Measurements from ENCODE around the gene PSIP1.
"Not testable (repeated sequence)": the region's sequence is repeated elsewhere in the genome, so short reads cannot be mapped to it uniquely, and the experiment has no call there.

The PSIP1 gene

GRCh38 chr9:15501179-15501578 is 9.6 kb downstream of the PSIP1 start:
- DNase-seq, result no peak

- DNase-seq, result peak; percentile 4
Observed at GRCh38 chr9:15499139-15499538, 11.6 kb downstream of the PSIP1 start.

- DNase-seq, result peak; percentile 17
Observed at GRCh38 chr9:15498246-15498995, 12.3 kb downstream of the PSIP1 start.

- no peak for DNase-seq
Observed at GRCh38 chr9:15492485-15493150, 18.2 kb downstream of the PSIP1 start.

GRCh38 chr9:15491950-15492349 is 18.8 kb downstream of the PSIP1 start:
- DNase-seq, result no peak

GRCh38 chr9:15485836-15486666 is 24.7 kb downstream of the PSIP1 start:
- peak; percentile 29 for DNase-seq

- DNase-seq, result no peak
Observed at GRCh38 chr9:15484802-15485201, 26.0 kb downstream of the PSIP1 start.

DNA sequence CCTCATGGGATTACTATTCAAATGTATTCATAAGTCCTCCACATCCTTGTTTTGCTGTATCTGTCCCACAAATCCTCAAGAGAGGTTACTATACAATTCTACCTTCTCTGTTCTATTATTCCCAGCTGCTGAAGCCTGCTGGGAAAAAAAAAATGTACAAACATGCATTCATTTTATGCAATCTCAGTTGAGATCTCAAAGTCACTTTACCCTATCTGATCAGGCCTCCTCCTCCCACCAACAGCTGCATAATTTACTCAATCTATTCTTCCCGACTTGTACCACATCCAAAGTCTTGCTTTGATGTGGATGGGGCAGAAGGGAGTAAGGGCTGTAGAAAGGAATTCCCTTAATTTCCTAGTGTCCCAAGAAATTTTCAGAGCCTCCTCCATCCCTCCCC is 28.6 kb downstream of the PSIP1 start:
- no peak for DNase-seq

GRCh38 chr9:15480028-15480427 is 30.7 kb downstream of the PSIP1 start:
- no peak for DNase-seq

DNA sequence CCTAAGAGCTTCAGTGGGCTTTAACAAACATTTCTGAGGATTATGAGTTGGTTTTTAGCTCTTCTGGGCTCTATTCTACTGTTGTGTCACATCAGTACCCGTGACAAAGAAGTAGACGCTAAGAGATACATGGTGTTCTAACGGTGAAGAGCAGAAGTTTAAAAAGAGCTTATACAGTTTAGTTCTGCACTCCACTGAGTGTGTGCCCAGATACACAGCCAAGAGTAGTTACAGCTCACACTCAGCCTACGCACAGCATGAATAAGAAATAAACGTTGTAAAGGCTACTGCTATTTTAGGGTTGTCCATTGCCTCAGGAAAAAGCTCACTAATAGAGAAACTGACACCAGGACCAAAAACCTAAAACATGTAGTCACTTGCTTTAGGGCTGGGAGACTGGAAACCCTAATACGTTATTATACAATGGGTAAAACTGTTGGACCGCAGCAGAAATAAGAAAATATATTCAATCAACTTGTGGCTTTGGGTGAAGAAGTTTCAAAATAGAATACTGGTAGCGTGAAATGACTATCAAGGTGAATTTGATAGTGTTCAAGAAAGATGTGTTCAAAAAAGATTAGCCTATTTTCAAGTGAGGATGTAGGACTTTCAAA is 34.7 kb downstream of the PSIP1 start:
- no peak for DNase-seq

DNA sequence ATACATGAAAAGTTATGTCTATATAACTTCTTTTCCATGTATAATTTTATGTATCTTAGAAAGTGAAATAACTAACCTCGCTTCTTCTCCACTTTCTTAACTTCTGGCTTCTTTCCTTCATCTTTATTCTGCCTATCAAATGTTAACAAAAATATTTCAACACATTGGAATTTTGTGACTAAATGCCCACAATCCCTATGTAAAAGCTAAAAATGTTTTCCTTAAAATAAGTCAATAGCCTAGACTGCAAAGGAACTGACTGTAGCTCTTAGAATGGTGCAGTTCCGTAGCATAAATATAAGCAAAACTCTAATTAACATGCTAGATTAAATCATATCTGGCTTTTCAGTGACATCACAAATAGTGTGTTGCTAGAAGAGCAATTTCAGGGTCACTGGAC is 40.9 kb downstream of the PSIP1 start:
- peak; percentile 3 for DNase-seq

DNA sequence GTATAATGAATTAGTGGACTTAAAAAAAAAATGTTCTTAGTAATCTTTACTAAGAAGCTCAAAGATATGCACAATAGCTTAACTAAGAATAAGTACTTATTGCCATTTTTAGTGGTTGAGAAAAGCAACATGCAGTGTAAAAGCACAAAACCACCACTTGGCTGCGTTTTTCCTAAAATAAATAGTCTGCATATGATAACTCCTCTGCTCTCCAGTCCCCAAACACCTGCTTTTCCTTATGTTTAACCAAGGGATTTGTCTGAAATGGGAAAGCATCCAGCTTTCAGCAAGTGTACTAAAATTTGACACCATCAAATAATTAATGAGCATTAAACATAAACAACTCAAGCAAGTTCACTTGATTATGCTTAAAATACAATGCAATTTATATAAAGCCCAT is 41.4 kb downstream of the PSIP1 start:
- DNase-seq, result no peak

GRCh38 chr9:15468145-15468544 is 42.6 kb downstream of the PSIP1 start:
- DNase-seq, result no peak

DNA sequence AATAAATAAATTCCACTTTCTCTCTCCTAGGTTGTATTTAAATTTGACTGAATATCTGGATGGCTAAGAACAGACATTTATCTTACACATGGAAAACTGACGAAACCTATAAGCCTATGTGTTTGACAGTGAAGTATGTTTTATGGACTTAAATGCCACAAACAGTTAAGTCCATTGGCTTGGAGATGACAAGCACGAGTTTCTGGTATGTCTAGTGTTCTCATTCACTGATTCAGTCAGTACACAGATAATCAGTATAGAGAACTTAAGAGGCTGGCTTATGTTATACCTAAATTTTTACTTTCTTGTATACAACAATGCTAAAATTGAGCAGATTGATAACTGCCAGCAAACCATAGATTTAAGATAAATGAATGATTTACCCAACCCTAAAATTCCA is 49.2 kb downstream of the PSIP1 start:
- DNase-seq, result no peak

GRCh38 chr9:15461056-15461455 is 49.7 kb downstream of the PSIP1 start:
- no peak for DNase-seq

DNA sequence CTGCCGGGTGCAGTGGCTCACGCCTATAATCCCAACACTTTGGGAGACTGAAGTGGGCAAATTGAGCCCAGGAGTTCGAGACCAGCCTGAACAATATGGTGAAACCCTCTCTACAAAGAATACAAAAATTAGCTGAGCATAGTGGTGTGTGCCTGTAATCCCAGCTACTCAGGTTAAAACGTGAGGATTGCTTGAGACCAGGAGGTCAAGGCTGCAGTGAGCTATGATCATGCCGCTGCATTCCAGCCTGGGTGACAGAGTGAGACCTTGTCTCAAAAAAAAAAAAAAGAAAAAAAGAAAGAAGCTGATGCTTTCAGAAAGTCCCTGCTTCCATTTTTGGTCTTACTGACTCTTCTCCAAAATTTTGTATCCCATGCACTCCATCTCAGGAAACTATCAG is 56.8 kb downstream of the PSIP1 start:
- DNase-seq, result no peak

DNA sequence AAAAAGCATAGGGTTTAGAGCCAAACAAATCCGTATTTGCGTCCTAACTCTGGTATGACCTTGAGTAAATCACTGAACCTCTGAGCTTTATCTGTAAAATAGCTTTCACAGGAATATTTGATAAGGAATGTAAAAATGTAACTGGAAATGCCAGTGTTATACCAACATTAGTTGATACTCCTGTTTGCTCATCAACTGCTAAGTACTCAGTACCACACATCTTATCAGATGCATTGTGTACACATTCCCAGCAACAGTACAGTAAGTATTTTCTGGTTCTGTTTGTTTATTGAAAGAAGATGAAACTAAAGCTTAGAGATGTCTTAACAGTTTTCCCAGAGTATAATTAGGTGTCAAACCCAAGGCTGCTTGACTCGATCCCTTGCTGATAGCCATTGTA is 66.6 kb downstream of the PSIP1 start:
- no peak for DNase-seq

- not testable (repeated sequence) for DNase-seq
Observed at GRCh38 chr9:15442264-15442663, 68.5 kb downstream of the PSIP1 start.

DNA sequence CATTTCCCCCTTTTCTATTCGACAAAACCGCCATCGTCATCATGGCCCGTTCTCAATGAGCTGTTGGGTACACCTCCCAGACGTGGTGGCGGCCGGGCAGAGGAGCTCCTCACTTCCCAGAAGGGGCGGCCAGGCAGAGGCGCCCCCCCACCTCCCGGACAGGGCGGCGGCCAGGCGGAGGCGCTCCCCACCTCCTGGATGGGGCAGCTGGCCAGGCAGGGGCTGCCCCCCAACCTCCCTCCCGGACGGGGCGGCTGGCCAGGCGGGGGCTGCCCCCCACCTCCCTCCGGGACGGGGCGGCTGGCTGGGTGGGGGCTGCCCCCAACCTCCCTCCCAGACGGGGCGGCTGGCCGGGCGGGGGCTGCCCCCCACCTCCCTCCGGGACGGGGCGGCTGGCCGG is 68.9 kb downstream of the PSIP1 start:
- not testable (repeated sequence) for DNase-seq

GRCh38 chr9:15438891-15439290 is 71.9 kb downstream of the PSIP1 start:
- no peak for DNase-seq

GRCh38 chr9:15433661-15434060 is 77.1 kb downstream of the PSIP1 start:
- no peak for DNase-seq

DNA sequence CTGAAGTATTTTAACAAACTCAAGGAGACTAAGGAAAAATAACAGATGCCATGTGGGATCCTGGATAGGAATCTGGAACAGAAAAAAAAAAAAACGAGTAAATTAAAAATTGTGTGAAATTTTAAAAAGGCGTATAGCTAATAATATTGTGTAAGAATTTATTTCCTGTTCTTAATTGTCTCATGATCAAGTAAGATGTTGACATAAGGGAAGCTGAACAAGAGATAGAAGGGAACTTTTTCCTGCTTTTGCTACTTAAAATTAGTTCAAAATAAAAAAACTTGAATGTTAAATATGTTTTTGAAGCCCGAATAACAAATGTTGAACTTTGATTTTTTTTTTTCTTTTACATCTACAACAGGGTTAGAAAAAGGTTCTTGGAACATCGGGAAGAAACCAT is 77.6 kb downstream of the PSIP1 start:
- DNase-seq, result no peak

Data from fibroblast of skin of right biceps (primary cell).